HUES48 (cell line): ENCODE data around the gene NEK5.
"Not testable (repeated sequence)": the region's sequence is repeated elsewhere in the genome, so short reads cannot be mapped to it uniquely, and the experiment has no call there.

ENCODE experiments used
- H3K27ac ChIP-seq: one replicate; pipeline ENCODE4 v1.7.0; 2013; ENCODE audit warnings: low read depth, low read length, inconsistent platforms
- H3K27me3 ChIP-seq: 2 replicates; pipeline ENCODE4 v1.6.1; 2013; ENCODE audit warnings: mild to moderate bottlenecking, low read length; ENCODE audit not compliant: control insufficient read depth, insufficient read depth
- H3K36me3 ChIP-seq: 2 replicates; pipeline ENCODE4 v1.6.1; 2013; ENCODE audit warnings: low read length; ENCODE audit not compliant: control insufficient read depth, insufficient read depth
- H3K4me1 ChIP-seq: 2 replicates; pipeline ENCODE4 v1.6.1; 2013; ENCODE audit warnings: mild to moderate bottlenecking, low read length; ENCODE audit not compliant: control insufficient read depth, insufficient read depth
- H3K4me3 ChIP-seq: 2 replicates; pipeline ENCODE4 v1.5.1; 2013; ENCODE audit warnings: mild to moderate bottlenecking, low read depth, low read length
- H3K9ac ChIP-seq: 2 replicates; pipeline ENCODE4 v1.6.1; 2013; ENCODE audit warnings: mild to moderate bottlenecking, low read depth, low read length, moderate library complexity
- H3K9me3 ChIP-seq: 2 replicates; pipeline ENCODE4 v1.6.1; 2013; ENCODE audit warnings: low read length; ENCODE audit not compliant: control insufficient read depth, insufficient read depth

The NEK5 gene

DNA sequence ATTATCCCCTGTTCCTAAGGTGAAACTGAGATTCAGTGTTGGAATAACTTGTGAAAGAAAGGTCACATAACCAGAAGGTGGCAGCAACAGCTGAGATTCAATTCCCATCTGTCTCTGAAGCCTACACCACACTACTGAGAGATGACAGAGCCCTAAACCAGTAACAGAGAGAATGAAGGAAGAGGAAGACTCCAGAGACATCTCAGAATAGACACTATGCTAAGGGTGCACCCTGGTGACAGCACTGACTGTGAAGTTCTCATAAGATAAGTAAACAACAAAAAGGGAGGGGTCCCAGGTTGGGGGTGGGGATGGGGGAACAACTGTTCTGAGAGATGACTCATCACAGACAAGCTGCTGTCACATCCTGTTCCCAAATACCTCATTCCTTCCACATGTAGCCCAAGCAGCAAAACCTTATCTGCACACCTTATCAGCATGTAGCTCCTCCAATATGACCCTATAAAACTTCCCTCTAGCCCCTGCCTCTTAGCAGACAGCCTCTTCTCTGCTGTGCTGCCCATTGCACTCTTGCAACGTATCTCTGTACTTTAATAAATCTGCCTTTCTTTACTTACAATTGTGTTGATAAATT is 57.8 kb downstream of the NEK5 start:
- Histone ChIP-seq H3K27ac (no peak overlapping the region), H3K36me3 (no peaks in the 10 kb centered on the region), H3K4me3 (no peak overlapping the region), H3K27me3 (no peaks in the 10 kb centered on the region), H3K9ac (no peak overlapping the region), H3K9me3 (peaks cover 37% of the 10 kb centered on the region), H3K4me1 (no peaks in the 10 kb centered on the region)

GRCh38 chr13:52067237-52067636 is 61.6 kb downstream of the NEK5 start:
- peaks cover 41% of the 10 kb centered on the region for H3K9me3 ChIP-seq
- H3K4me1 ChIP-seq: no peaks in the 10 kb centered on the region
- H3K27ac ChIP-seq: no peak overlapping the region
- H3K27me3 ChIP-seq: no peaks in the 10 kb centered on the region
- no peak overlapping the region for H3K4me3 ChIP-seq
- H3K36me3 ChIP-seq: no peaks in the 10 kb centered on the region
- no peak overlapping the region for H3K9ac ChIP-seq

GRCh38 chr13:52061587-52061986 is 67.3 kb downstream of the NEK5 start:
- no peaks in the 10 kb centered on the region for H3K4me1 ChIP-seq
- no peaks in the 10 kb centered on the region for H3K36me3 ChIP-seq
- H3K27ac ChIP-seq: no peak overlapping the region
- no peaks in the 10 kb centered on the region for H3K27me3 ChIP-seq
- no peak overlapping the region for H3K9ac ChIP-seq
- no peak overlapping the region for H3K4me3 ChIP-seq
- peaks cover 20% of the 10 kb centered on the region for H3K9me3 ChIP-seq

DNA sequence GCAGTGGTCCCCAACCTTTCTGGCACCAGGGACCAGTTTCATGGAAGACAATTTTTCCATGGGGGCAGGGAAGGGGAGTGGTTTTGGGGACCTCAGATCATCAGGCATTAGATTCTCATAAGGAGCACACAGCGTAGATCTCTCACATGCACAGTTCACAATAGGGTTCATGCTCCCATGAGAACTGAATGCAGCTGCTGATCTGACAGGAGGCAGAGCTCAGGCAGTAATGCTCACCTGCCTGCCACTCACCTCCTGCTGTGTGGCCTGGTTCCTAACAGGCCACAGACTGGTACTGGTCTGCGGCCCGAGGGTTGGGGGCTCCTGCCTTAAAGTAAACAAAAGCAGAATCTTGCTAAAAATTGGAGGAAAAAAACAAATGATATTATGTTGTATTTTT is 67.8 kb downstream of the NEK5 start:
- not testable (repeated sequence) for H3K27me3 ChIP-seq, H3K27ac ChIP-seq, H3K9ac ChIP-seq, H3K4me3 ChIP-seq, H3K36me3 ChIP-seq, H3K4me1 ChIP-seq
- peaks cover 18% of the 10 kb centered on the region for H3K9me3 ChIP-seq

GRCh38 chr13:52053460-52053859 is 75.4 kb downstream of the NEK5 start:
- H3K36me3 ChIP-seq: no peaks in the 10 kb centered on the region
- no peaks in the 10 kb centered on the region for H3K27me3 ChIP-seq
- H3K27ac ChIP-seq: no peak overlapping the region
- no peak overlapping the region for H3K9ac ChIP-seq
- H3K4me3 ChIP-seq: no peak overlapping the region
- H3K9me3 ChIP-seq: no peaks in the 10 kb centered on the region
- H3K4me1 ChIP-seq: peaks cover 12% of the 10 kb centered on the region; the same call in 1 of the 2 replicates

DNA sequence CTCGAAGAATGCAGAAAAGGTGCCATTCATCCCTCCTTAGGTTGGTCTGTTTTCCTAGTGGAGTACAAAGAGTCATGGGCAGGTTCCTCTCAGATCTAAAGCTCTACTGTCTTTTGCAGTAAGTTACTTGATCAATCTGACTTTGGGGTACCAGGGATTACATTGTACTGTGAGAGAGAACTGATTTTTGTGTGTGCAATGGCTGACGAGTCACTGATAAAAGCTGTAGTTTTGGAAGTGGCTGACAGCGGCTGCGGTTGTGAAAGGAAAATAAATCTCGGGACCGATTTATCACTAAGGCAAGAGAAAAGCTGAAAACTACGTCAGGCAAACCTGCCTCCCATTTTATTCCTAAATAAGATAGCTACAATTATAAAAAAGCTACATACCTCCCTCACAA is 77.5 kb downstream of the NEK5 start:
- H3K9me3 ChIP-seq: no peaks in the 10 kb centered on the region
- no peak overlapping the region for H3K27ac ChIP-seq

DNA sequence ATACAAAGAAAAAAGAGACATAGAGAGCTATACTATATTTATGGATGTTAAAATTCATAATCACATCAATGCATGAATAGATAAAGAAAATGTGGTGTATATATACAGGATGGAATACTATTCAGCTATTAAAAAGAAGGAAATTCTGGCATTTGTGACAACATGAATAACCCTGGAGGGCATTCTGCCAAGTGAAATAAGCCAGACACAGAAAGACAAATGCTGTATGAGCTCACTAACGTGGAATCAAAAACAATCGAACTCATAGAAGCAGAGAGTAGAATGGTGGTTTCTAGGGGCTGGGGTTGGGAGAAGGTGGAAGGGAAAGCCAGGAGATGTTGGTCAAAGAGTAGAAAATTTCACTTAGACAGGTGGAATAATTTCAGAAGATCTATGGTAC is 80.4 kb downstream of the NEK5 start:
- H3K36me3 ChIP-seq: no peaks in the 10 kb centered on the region
- H3K4me1 ChIP-seq: peaks cover 9% of the 10 kb centered on the region; the same call in 1 of the 2 replicates
- H3K9me3 ChIP-seq: no peaks in the 10 kb centered on the region
- H3K27ac ChIP-seq: no peak overlapping the region
- no peaks in the 10 kb centered on the region for H3K27me3 ChIP-seq
- no peak overlapping the region for H3K9ac ChIP-seq
- no peak overlapping the region for H3K4me3 ChIP-seq

More for the DNA sequence above, 77.5 kb downstream of the NEK5 start:
- H3K9ac ChIP-seq: no peak overlapping the region
- no peaks in the 10 kb centered on the region for H3K27me3 ChIP-seq
- no peak overlapping the region for H3K4me3 ChIP-seq
- peaks cover 12% of the 10 kb centered on the region; the same call in 1 of the 2 replicates for H3K4me1 ChIP-seq
- H3K36me3 ChIP-seq: no peaks in the 10 kb centered on the region

- no peak overlapping the region for H3K9ac ChIP-seq
- no peaks in the 10 kb centered on the region for H3K27me3 ChIP-seq
- no peaks in the 10 kb centered on the region for H3K9me3 ChIP-seq
- H3K4me3 ChIP-seq: no peak overlapping the region
- peaks cover 5% of the 10 kb centered on the region; the same call in 1 of the 2 replicates for H3K4me1 ChIP-seq
- H3K36me3 ChIP-seq: no peaks in the 10 kb centered on the region
- no peak overlapping the region for H3K27ac ChIP-seq
Observed at GRCh38 chr13:52047463-52047862, 81.4 kb downstream of the NEK5 start.

GRCh38 chr13:52043675-52044074 is 85.2 kb downstream of the NEK5 start:
- H3K36me3 ChIP-seq: no peaks in the 10 kb centered on the region
- H3K4me1 ChIP-seq: no peaks in the 10 kb centered on the region
- H3K4me3 ChIP-seq: no peak overlapping the region
- H3K27ac ChIP-seq: no peak overlapping the region
- H3K9me3 ChIP-seq: no peaks in the 10 kb centered on the region
- H3K9ac ChIP-seq: no peak overlapping the region
- H3K27me3 ChIP-seq: no peaks in the 10 kb centered on the region

GRCh38 chr13:52036037-52036436 is 92.8 kb downstream of the NEK5 start:
- Histone ChIP-seq H3K4me1 (no peaks in the 10 kb centered on the region), H3K36me3 (peaks cover 4% of the 10 kb centered on the region; the same call in 1 of the 2 replicates), H3K9ac (no peak overlapping the region), H3K4me3 (no peak overlapping the region), H3K27me3 (no peaks in the 10 kb centered on the region), H3K27ac (no peak overlapping the region), H3K9me3 (no peaks in the 10 kb centered on the region)

GRCh38 chr13:52034616-52035226 is 94.2 kb downstream of the NEK5 start:
- H3K36me3 ChIP-seq: peaks cover 11% of the 10 kb centered on the region; the same call in 1 of the 2 replicates
- H3K9ac ChIP-seq: no peak overlapping the region
- H3K27ac ChIP-seq: no peak overlapping the region

More at GRCh38 chr13:52034616-52035226, 94.2 kb downstream of the NEK5 start:
- Histone ChIP-seq H3K4me3 (no peak overlapping the region), H3K27me3 (no peaks in the 10 kb centered on the region), H3K9me3 (no peaks in the 10 kb centered on the region), H3K4me1 (no peaks in the 10 kb centered on the region)
